ENCODE measurements around the gene CARNS1. TPM values are rescaled to one million over a fixed set of nuclear protein-coding genes. Genes with fewer than 3 reads are reported as not detected.

CARNS1 gene
- total RNA-seq, 2 experiments from 2014 or later = 9.9 to 10.0 TPM

DNA sequence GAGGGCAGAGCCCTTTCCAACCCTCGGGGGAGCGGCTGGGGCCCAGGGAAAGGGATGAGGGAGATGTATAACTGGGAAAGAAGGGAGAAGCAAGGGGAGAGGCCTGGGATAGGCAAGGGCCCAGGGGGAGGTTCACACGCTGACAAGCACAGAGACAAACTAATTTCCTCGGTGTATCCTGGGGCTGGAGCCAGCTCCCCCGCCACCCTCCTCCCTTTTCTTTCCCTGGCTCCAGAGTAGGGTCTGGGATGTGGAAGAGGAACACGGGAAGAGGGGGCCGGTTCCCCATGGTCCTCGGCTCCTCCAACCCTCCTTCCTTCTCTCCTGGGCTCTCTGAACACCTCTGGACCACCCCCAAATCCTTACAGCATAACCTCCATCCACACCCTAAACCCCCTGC, 48.9 kb upstream of the CARNS1 start:
- ChIA-PET CTCF (interaction anchor here (8.3 kb wide), 1 partner anchor 16 kb away, joined by 33 read pairs; no protein-coding TSS in a partner anchor), POLR2A (interaction anchor here (8.2 kb wide), 1 partner anchor 14 kb away, joined by 81 read pairs; the partner anchor contains the start of gene POLD4)
- intact Hi-C loops (cut with DNase I, micrococcal nuclease) = no loop called here
- Mint-ChIP-seq H3K4me3 (no peak overlapping the region), H3K27me3 (peaks cover 16% of the 10 kb centered on the region), H3K27ac (no peak overlapping the region), H3K9me3 (no peaks in the 10 kb centered on the region), H3K4me1 (ENCODE audit: low read depth) (peaks cover 75% of the 10 kb centered on the region), H3K36me3 (ENCODE audit: low read depth) (no peaks in the 10 kb centered on the region)
- Histone ChIP-seq H3K36me3 (ENCODE audit: insufficient read depth, low read length) (peaks cover 4% of the 10 kb centered on the region), H3K4me1 (ENCODE audit: insufficient read depth, low read length) (peaks cover 76% of the 10 kb centered on the region), H3K9me3 (ENCODE audit: control insufficient read depth in 1 of 2, insufficient read depth in 1 of 2, low read length in 2 of 2) (no peaks in the 10 kb centered on the region), H3K27me3 (ENCODE audit: control insufficient read depth in 1 of 2, insufficient read depth in 2 of 2, low read length in 2 of 2) (no peaks in the 10 kb centered on the region), H3K27ac (ENCODE audit: low read depth in 1 of 2, low read length in 2 of 2) (no peak overlapping the region), H3K4me3 (ENCODE audit: low read length) (no peak overlapping the region)
- ATAC-seq (ENCODE audit: poor library complexity) (no peak), DNase-seq (no peak)
- TF ChIP-seq, protein P1, sequence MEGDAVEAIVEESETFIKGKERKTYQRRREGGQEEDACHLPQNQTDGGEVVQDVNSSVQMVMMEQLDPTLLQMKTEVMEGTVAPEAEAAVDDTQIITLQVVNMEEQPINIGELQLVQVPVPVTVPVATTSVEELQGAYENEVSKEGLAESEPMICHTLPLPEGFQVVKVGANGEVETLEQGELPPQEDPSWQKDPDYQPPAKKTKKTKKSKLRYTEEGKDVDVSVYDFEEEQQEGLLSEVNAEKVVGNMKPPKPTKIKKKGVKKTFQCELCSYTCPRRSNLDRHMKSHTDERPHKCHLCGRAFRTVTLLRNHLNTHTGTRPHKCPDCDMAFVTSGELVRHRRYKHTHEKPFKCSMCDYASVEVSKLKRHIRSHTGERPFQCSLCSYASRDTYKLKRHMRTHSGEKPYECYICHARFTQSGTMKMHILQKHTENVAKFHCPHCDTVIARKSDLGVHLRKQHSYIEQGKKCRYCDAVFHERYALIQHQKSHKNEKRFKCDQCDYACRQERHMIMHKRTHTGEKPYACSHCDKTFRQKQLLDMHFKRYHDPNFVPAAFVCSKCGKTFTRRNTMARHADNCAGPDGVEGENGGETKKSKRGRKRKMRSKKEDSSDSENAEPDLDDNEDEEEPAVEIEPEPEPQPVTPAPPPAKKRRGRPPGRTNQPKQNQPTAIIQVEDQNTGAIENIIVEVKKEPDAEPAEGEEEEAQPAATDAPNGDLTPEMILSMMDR (IDR thresholded peaks at IDR 0.05) = no peak

DNA sequence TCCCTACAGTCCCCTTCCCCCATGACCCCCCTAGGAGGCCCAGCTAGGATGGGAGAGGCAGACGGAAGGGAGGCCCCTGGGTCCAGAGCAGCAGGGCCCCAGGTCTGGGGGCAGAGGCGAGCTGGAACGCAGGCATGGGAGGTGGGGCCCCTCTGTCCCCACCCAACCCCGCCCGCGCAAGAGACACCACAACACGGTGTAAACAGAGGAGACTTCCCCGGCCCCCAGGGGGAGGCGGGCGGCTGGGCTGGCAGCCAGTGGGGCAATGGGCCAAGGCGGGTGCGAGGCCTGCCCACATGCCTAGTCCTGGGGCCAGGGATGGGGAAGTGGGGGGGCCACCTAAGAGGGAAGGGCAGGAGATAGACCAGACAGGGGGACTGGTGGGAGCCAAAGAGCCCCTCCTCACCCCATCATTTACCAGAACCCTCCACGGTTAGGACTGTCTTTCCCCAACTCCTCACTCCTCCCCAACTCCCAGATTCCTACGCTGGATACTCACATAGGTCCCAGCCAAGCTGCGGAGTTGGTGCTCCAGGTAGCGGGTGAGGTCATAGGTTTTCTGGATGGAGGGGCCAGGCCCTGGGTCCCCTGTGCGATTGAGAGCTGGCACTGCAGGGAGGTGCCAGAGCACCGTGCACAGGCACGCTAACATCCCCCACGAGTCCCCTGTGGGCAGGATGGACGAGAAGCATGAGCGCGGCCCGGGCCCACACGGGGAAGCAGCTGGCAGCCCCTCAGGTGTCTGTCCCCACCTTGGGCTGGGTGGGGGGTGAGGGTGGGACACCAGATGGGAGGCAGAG, 48.3 kb upstream of the CARNS1 start:
- H3K4me1 ChIP-seq (ENCODE audit: insufficient read depth, low read length) = peaks cover 82% of the 10 kb centered on the region
- H3K4me3 Mint-ChIP-seq = no peak overlapping the region

DNA sequence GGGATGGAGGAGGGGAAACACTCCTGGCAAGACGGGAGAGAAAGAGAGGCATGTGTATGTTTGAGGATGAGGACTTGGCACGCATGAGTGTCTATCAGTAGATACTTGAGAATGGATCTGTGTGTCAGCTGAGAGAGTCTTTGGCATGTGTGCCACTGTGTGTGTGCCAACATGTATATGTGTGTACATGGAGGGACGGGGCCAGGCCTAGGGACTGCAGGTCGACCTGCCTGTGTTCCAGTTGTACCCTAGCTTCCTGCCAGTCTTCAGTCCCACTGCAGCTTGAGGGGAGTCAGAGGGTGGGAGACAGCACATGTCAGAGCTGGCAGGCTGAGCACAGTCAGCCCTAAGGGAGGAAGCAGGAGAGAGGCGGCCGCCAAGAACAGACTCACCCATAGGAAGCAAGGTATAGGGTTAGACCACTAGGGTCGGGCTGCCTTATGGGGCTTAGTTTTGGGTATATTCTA, 47.7 kb upstream of the CARNS1 start:
- Mint-ChIP-seq H3K36me3 (ENCODE audit: low read depth) (no peaks in the 10 kb centered on the region), H3K9me3 (no peaks in the 10 kb centered on the region), H3K4me1 (ENCODE audit: low read depth) (peaks cover 75% of the 10 kb centered on the region), H3K27me3 (peaks cover 21% of the 10 kb centered on the region), H3K27ac (peak overlapping the region; percentile 4), H3K4me3 (no peak overlapping the region)
- CTCF ChIA-PET = interaction anchor here (0.9 to 1.5 kb wide), 4 partner anchors 11 to 16 kb away, joined by 3 to 4 read pairs (median 3); no protein-coding TSS in a partner anchor
- peaks cover 84% of the 10 kb centered on the region for H3K4me1 ChIP-seq (ENCODE audit: insufficient read depth, low read length)
- H3K36me3 ChIP-seq (ENCODE audit: insufficient read depth, low read length) = peaks cover 4% of the 10 kb centered on the region
- POLR2A ChIA-PET = interaction anchor here (0.8 to 8.2 kb wide), 2 partner anchors 8 to 15 kb away, joined by 3 to 81 read pairs; partner anchors contain the start of gene POLD4
- TF ChIP-seq, protein P1 (IDR thresholded peaks at IDR 0.05) = no peak
- no peak overlapping the region for H3K4me3 ChIP-seq (ENCODE audit: low read length)
- no peak overlapping the region for H3K27ac ChIP-seq (ENCODE audit: low read depth in 1 of 2, low read length in 2 of 2)
- DNase-seq (no peak), ATAC-seq (ENCODE audit: poor library complexity) (no peak)
- intact Hi-C loops (cut with DNase I, micrococcal nuclease) = no loop called here
- no peaks in the 10 kb centered on the region for H3K27me3 ChIP-seq (ENCODE audit: control insufficient read depth in 1 of 2, insufficient read depth in 2 of 2, low read length in 2 of 2)
- H3K9me3 ChIP-seq (ENCODE audit: control insufficient read depth in 1 of 2, insufficient read depth in 1 of 2, low read length in 2 of 2) = no peaks in the 10 kb centered on the region

More for the DNA sequence above, 48.3 kb upstream of the CARNS1 start:
- ATAC-seq (ENCODE audit: poor library complexity) = no peak
- H3K27me3 Mint-ChIP-seq = peaks cover 21% of the 10 kb centered on the region
- Histone ChIP-seq H3K27ac (ENCODE audit: low read depth in 1 of 2, low read length in 2 of 2) (no peak overlapping the region), H3K36me3 (ENCODE audit: insufficient read depth, low read length) (peaks cover 4% of the 10 kb centered on the region), H3K4me3 (ENCODE audit: low read length) (no peak overlapping the region), H3K9me3 (ENCODE audit: control insufficient read depth in 1 of 2, insufficient read depth in 1 of 2, low read length in 2 of 2) (no peaks in the 10 kb centered on the region), H3K27me3 (ENCODE audit: control insufficient read depth in 1 of 2, insufficient read depth in 2 of 2, low read length in 2 of 2) (no peaks in the 10 kb centered on the region)
- H3K36me3 Mint-ChIP-seq (ENCODE audit: low read depth) = no peaks in the 10 kb centered on the region
- peaks cover 80% of the 10 kb centered on the region for H3K4me1 Mint-ChIP-seq (ENCODE audit: low read depth)
- peak overlapping the region; percentile 4 for H3K27ac Mint-ChIP-seq
- POLR2A ChIA-PET = interaction anchor here (0.8 to 8.2 kb wide), 2 partner anchors 9 to 15 kb away, joined by 3 to 81 read pairs; partner anchors contain the start of gene POLD4
- TF ChIP-seq, protein P1 (IDR thresholded peaks at IDR 0.05) = no peak
- H3K9me3 Mint-ChIP-seq = no peaks in the 10 kb centered on the region
- DNase-seq = no peak
- intact Hi-C loops (cut with DNase I, micrococcal nuclease) = no loop called here
- CTCF ChIA-PET = interaction anchor here (0.9 to 1.1 kb wide), 3 partner anchors 11 to 16 kb away, joined by 3 read pairs; no protein-coding TSS in a partner anchor
